Left cardiac atrium (tissue), 4 donors: ENCODE data around the gene TIMM29. TPM values are rescaled to one million over a fixed set of nuclear protein-coding genes. Genes with fewer than 3 reads are reported as not detected.
"Not testable (repeated sequence)": the region's sequence is repeated elsewhere in the genome, so short reads cannot be mapped to it uniquely, and the experiment has no call there.

Source experiments
- ATAC-seq, 2 donors: fragments of 200-7000 bp; cut with Tn5 transposase; one replicate each; pipeline ENCODE4 v1.9.1; 2020; ENCODE audit warnings: mild to moderate bottlenecking in 2 of 2, moderate library complexity in 2 of 2
- DNase-seq: peaks from one replicate; pipeline ENCODE4 v3.0.0-alpha.2; 2020
- intact Hi-C, 2 donors: fragments of 100-400 bp; cut with DNase I; formaldehyde crosslinking; loops; one replicate each; pipeline versions ENCODE4 v1.14.1 to v1.15.1; 2022 to 2023
- total RNA-seq, 2 donors: library from RNA; stranded (reverse); fragmentation: NEBNext Ultra II Directional; extraction: Animal tissue kit (Norgen Biotek cat#: 25700); gene quantifications; one replicate each; pipeline ENCODE4 v1.2.1, GENCODE V29; 2021
- donor health status: DM: no; HTN: yes; CAD: no.
- donor health status: DM: no; HTN: yes; CAD: no; lungs with severe emphysema.
- donor health status: DM: yes; HTN: yes; CAD: no.
- donor health status: Dilated cardiomyopathy.

The TIMM29 gene
- total RNA-seq, 2 donors from 2014 or later: 12.7 to 15.1 TPM

GRCh38 chr19:10927730-10928562, 665 bp upstream of the TIMM29 start:
- DNase-seq (no peak), ATAC-seq (peak in 1 of 2 donors; percentile 19)
- intact Hi-C loops: loop anchor here in 1 of 2 donors (10.0 kb wide), 1 partner anchor 53 kb away; the partner anchor contains the start of gene CARM1

- intact Hi-C loops: loop anchor here in 1 of 2 donors (10.0 kb wide), 1 partner anchor 55 kb away; the partner anchor contains the start of gene CARM1
- ATAC-seq: no peak
- no peak for DNase-seq
Measured at GRCh38 chr19:10929402-10929794, 787 bp downstream of the TIMM29 start.

- intact Hi-C loops: no loop called here
- DNase-seq (no peak), ATAC-seq (no peak)
Measured at GRCh38 chr19:10935371-10936059, 6.9 kb downstream of the TIMM29 start.

DNA sequence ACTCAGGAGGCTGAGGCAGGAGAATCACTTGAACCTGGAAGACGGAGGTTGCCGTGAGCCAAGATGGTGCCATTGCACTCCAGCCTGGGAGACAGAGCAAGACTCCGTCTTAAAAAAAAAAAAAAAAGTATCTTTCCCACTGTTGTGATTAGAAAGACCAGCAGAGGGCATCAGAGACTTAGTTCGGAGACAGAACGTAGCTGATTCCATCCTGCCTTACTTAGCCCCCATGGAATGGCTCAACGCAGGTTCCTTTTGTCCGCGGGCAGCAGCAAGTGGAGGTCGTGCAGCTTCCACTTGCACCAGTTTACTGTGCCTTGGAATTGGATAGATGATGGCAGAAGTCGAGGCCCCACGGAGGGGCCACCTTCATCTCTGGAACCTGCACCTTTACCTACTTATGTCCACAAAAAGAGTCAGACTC, 8.1 kb downstream of the TIMM29 start:
- no peak for DNase-seq
- intact Hi-C loops: no loop called here
- peak; percentile 78 to 84 for ATAC-seq

- ATAC-seq, DNase-seq: not testable (repeated sequence)
- intact Hi-C loops: loop anchor here in 1 of 2 donors (10.0 kb wide), 1 partner anchor 53 kb away; no protein-coding TSS in a partner anchor
Measured at GRCh38 chr19:10941649-10942048, 13.0 kb downstream of the TIMM29 start.

- ATAC-seq, DNase-seq: not testable (repeated sequence)
- intact Hi-C loops: loop anchor here in 1 of 2 donors (10.0 kb wide), 1 partner anchor 51 kb away; no protein-coding TSS in a partner anchor
Measured at GRCh38 chr19:10943412-10943811, 14.8 kb downstream of the TIMM29 start.

DNA sequence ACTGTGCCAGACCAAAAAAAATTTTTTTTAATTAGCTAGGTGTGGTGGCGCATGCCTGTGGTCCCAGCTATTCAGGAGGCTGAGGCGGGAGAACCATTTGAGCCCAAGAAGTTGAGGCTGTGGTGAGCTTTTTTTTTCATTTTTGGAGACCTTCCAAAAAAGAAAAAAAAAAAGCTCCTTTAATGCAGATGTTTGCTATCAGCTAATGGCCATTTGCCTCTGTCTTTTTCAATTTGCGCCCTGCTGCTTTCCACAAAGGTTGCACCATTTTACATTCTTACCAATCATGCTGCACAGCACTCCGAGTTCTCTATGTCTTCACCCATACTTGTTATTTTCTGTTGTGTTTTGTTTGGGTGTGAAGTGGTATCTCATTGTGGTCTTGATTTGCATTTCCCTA, 16.7 kb downstream of the TIMM29 start:
- intact Hi-C loops: loop anchor here in 1 of 2 donors (10.0 kb wide), 1 partner anchor 50 kb away; no protein-coding TSS in a partner anchor
- ATAC-seq: no peak
- DNase-seq: no peak

GRCh38 chr19:10946958-10947657, 18.5 kb downstream of the TIMM29 start:
- ATAC-seq: peak; percentile 25 to 32
- intact Hi-C loops: loop anchor here in 1 of 2 donors (10.0 kb wide), 1 partner anchor 48 kb away; no protein-coding TSS in a partner anchor
- no peak for DNase-seq

DNA sequence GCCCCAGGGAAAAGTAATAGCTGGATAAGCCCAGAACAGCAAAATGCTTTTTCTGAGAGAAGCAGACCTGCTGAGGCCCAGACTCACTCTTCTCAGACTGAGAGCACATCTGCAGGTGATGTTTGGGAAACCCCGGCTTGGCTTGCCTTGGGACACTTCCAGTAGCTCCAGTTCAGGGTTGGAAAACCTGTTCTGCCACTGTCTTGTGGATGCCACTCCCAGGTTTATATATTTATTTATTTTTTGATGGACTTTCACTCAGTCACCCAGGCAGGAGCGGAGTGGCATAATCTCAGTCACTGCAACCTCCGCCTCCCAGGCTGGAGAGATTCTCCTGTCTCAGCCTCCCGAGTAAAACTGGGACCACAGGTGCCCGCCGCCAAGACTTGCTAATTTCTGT, 24.2 kb downstream of the TIMM29 start:
- DNase-seq (no peak), ATAC-seq (no peak)
- intact Hi-C loops: no loop called here

- ATAC-seq, DNase-seq, intact Hi-C loops: not testable (repeated sequence)
Measured at GRCh38 chr19:10959277-10959968, 30.8 kb downstream of the TIMM29 start.

- peak; percentile 98 for DNase-seq
- ATAC-seq: peak; percentile 97 to 98
- intact Hi-C loops: no loop called here
Measured at GRCh38 chr19:10960314-10961072, 31.9 kb downstream of the TIMM29 start, which contains the start of gene SMARCA4. TSS of gene SMARCA4 (plus strand) at chr19:10961030. CDS start at chr19:10984152, 23,122 bp downstream.

DNA sequence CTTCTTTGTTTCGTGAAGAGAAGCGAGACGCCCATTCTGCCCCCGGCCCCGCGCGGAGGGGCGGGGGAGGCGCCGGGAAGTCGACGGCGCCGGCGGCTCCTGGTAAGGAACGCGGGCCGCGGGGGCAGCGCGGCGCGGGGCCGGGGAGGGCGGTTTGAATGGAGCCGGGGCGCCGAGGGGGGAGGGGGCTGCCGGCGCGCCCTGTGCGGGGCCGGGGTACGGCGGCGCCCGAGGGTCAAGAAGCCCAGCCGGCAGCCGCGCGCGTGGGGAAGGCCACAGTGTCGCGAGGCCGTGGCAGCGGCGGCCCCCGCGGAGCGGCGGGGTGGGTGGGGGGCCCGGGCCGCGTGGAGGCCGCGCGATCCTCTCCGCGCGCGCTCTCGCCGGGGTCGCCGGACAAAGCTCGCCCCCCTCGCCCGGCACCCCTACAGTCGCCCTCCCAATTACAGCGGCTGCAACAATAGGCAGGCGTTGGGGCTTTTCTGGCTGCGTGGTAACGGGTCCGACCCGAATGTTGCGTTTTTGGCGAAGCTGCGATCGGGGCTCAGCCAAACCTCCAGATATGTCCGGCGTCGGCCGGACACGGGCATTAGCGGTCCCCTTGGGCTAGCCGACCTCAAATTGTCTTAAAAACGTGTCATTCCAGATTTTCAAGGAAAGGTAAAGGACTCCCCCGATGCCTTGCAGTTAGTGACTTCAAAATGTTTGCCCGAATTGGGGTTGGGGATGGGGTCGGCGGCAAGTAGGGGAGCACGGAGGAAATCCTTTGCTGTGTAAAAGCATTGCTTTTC, 32.7 kb downstream of the TIMM29 start:
- ATAC-seq (peak; percentile 42 to 61), DNase-seq (peak; percentile 77)
- intact Hi-C loops: no loop called here

- ATAC-seq (no peak), DNase-seq (no peak)
- intact Hi-C loops: no loop called here
Measured at GRCh38 chr19:10962863-10963262, 34.3 kb downstream of the TIMM29 start.

DNA sequence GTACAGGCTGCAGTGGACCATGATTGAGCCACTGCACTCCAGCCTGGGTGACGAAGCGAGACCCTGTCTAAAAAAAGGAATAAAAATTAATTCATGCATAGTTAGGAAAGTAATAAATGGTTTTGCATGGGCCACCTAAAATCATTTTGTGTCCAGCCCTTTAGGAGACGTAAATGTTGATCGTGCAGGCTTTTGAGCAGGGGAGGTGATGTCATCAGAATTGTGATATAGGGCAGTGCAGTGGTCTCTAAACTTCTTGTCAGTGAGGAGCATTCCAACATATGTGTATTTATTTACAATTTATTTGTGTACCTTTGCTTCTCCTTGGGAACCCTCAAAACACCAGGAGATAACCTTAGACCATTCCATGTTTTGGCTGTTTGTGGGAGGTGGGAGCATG, 35.3 kb downstream of the TIMM29 start:
- intact Hi-C loops: no loop called here
- ATAC-seq (no peak), DNase-seq (no peak)

DNA sequence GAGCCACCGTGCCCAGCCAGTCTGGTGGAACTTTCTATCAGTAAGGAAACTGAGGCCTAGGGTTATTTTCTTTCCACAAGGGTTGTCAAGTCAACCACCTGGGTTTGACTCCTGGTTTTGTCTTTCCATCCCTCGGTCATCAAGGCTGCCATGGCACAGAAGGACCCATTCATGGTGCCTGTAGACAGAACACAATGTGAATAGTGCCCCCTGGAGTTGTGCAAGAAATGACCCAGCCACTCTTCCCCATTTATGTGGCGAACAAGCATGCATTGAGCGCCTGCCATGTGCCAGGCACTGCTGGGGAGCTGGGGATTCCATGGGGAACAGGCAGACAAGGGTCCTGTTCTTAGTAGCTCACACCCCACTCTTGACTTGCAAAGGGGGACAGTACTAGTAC, 36.3 kb downstream of the TIMM29 start:
- DNase-seq (no peak), ATAC-seq (no peak)
- intact Hi-C loops: no loop called here

DNA sequence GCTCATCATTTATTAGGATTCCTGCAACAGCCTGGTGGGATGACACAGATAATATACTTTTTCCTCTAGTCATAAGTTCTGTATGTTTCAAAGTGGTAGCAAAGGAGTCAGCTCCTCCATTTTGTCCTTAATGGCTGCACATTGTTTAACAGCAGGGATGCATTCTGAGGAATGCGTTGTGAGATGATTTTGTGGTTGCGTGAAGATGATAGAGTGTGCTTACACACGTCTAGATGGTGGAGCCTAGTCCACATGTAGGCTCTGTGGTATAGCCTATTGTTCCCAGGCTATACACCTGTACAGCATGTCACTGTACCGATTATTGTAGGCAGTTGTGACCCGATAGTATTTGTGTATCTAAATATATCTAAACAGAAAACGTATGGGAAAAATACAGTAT, 36.8 kb downstream of the TIMM29 start:
- ATAC-seq: no peak

DNA sequence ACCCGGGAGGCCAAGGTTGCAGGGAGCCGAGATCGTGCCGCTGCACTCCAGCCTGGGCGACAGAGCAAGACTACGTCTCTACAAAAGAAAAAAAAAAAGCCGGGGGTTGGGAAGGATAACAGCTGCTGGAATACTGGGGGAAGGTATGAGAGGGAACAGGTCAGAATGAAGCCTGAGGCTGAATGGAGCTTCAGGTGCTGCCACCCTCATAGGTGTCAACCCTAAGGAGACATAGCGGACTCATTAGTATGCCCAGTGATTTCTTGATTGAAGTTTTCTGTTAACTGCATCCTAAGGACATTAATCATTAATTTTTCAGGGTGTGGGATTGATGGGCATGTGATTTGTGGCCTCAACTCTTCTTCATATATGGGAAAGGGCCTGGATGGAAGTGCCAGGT, 38.2 kb downstream of the TIMM29 start:
- no peak for DNase-seq
- intact Hi-C loops: no loop called here
- no peak for ATAC-seq

More for the DNA sequence above, 36.8 kb downstream of the TIMM29 start:
- intact Hi-C loops: no loop called here
- DNase-seq: no peak
